ENCODE measurements around the gene BAHCC1. TPM values are rescaled to one million over a fixed set of nuclear protein-coding genes. Genes with fewer than 3 reads are reported as not detected.
A peak's percentile ranks its signal among the peaks of the same experiment; 100 is the strongest.

The BAHCC1 gene
- total and polyA plus RNA-seq, 2 donors (not counting 1 experiment from before 2014, with no cell fraction given): 1.8 to 7.3 TPM

DNA sequence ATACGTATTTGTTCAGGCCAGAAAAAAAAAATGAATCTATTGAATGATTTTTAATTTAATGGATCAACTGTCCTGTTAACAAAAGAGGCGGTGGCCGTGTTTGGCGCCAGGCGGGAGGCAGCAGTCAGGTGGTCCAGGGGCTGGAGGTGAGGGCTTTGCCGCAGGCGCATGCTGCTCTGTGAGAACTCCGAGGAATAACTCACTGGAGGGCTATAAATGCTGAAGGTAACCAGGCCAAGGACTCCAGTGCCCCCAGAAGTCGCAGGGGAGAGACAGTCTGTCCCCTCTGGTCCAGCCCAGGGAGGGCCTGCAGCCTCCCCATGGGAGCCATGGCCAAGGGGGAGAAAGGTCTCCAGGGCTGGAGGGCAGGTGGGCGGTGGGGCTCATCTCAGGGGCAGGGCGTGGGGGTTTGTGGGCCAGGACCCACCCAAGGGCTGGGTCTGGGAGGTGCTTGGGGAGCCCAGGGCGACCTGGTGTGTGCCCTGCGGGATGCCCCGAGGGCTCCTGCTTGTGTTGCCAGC is 7.1 kb upstream of the BAHCC1 start:
- peak overlapping the region; percentile 89 for H3K4me2 ChIP-seq (ENCODE audit: extremely low read depth, insufficient read depth, low read length)
- H3K9me3 ChIP-seq (ENCODE audit: control insufficient read depth, insufficient read depth, low read depth, low read length): no peaks in the 10 kb centered on the region
- no peaks in the 10 kb centered on the region for H4K20me1 ChIP-seq (ENCODE audit: control insufficient read depth, extremely low read depth, insufficient read depth, low read length)
- no peaks in the 10 kb centered on the region for H3K27me3 ChIP-seq (ENCODE audit: control insufficient read depth, insufficient read depth, low read length)
- no peaks in the 10 kb centered on the region for H3K36me3 ChIP-seq (ENCODE audit: control insufficient read depth, insufficient read depth, low read length)
- H3K27ac ChIP-seq (ENCODE audit: insufficient read depth, low read length): peak overlapping the region; percentile 85
- H3K9ac ChIP-seq (ENCODE audit: insufficient read depth, low read length): peak overlapping the region; percentile 86
- H3K4me1 ChIP-seq (ENCODE audit: control insufficient read depth, extremely low read depth, insufficient read depth, low read length): peaks cover 34% of the 10 kb centered on the region
- peak overlapping the region in 2 of 4 experiments; percentile 51 to 74 for H3K4me3 ChIP-seq (replicated peaks in 1 of 4; ENCODE audit: control extremely low read depth in 1 of 4, insufficient read depth in 1 of 4, low read depth in 3 of 4, low read length in 4 of 4)
- no peak for TF ChIP-seq EZH2 (IDR thresholded peaks at IDR 0.05; ENCODE audit: low read length, missing control alignments)
- no peak overlapping the region for H2AFZ ChIP-seq (ENCODE audit: low read length)
- DNase-seq (ENCODE audit: low read depth in 2 of 2): no peak
- H3K79me2 ChIP-seq (ENCODE audit: control insufficient read depth, insufficient read depth, low read length): peaks cover 28% of the 10 kb centered on the region

DNA sequence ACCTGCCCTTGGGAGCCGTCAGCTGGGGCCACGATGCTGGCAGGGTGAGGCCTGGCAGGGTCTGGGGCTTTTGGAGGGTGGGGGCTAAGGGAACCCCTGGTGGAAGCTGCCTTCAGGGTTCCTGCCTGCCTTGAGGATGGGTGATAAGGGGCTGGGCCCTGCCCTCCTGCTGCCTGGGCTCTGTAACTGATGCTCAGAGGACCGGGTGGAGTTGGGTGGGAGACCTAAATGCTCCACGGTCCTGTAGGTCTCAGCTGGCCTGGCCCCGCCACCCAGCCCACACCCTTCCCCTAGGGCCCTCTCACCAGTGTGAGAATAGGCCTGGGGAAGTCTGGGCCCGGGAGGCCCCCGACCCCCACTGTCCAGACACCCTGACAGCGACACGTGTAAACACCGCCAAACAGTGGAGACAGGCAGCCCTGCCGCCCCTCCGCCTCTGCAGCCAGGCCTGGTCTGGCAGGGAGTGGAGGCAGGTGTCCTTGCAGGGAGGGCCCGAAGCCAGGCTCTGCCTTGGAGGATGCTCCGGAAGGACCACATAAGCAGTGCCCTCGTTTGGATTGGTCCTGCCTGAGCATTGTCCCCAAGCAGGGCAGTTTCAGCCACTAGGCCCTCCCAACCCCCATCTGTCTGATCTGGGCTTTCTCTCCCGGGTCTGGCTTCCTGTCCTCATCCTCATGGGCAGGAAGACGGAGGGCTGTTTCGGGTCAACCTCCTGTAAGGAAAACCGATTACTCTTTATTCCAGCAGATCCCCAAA is 6.5 kb upstream of the BAHCC1 start:
- Histone ChIP-seq H3K4me1 (ENCODE audit: control insufficient read depth, extremely low read depth, insufficient read depth, low read length) (peaks cover 34% of the 10 kb centered on the region), H3K9ac (ENCODE audit: insufficient read depth, low read length) (no peak overlapping the region), H3K4me2 (ENCODE audit: extremely low read depth, insufficient read depth, low read length) (no peak overlapping the region)

DNA sequence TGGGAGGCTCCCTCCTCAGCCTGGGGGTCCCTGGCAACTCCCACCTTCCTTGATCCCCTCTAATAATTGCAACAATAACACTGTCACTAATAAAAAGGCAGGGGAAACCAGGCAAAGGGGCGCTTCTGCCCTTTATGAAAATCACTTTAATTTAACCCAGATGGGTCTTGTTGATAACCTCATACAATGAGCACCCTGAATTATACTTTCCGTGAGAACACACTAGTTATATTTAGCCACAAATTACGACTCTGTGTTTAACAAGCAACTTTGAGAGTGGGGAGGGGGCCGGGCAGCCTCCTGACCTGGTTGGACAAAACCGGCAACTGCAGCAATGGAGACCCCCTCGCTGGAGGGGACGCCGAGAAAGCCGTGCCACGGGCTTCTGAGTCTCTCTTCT is 5.7 kb upstream of the BAHCC1 start:
- H3K4me3 ChIP-seq (replicated peaks in 1 of 4; ENCODE audit: control extremely low read depth in 1 of 4, insufficient read depth in 1 of 4, low read depth in 3 of 4, low read length in 4 of 4): no peak overlapping the region
- H3K4me2 ChIP-seq (ENCODE audit: extremely low read depth, insufficient read depth, low read length): no peak overlapping the region
- H3K27ac ChIP-seq (ENCODE audit: insufficient read depth, low read length): peak overlapping the region; percentile 8
- no peak for DNase-seq (ENCODE audit: low read depth in 2 of 2)
- TF ChIP-seq, protein P1, sequence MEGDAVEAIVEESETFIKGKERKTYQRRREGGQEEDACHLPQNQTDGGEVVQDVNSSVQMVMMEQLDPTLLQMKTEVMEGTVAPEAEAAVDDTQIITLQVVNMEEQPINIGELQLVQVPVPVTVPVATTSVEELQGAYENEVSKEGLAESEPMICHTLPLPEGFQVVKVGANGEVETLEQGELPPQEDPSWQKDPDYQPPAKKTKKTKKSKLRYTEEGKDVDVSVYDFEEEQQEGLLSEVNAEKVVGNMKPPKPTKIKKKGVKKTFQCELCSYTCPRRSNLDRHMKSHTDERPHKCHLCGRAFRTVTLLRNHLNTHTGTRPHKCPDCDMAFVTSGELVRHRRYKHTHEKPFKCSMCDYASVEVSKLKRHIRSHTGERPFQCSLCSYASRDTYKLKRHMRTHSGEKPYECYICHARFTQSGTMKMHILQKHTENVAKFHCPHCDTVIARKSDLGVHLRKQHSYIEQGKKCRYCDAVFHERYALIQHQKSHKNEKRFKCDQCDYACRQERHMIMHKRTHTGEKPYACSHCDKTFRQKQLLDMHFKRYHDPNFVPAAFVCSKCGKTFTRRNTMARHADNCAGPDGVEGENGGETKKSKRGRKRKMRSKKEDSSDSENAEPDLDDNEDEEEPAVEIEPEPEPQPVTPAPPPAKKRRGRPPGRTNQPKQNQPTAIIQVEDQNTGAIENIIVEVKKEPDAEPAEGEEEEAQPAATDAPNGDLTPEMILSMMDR (conservative IDR thresholded peaks at IDR 0.05 in 1 of 2, IDR thresholded peaks at IDR 0.05 in 1 of 2; ENCODE audit: low read depth in 1 of 2, low read length in 2 of 2): no peak
- TF ChIP-seq EZH2 (IDR thresholded peaks at IDR 0.05; ENCODE audit: low read length, missing control alignments): no peak
- no peaks in the 10 kb centered on the region for H3K27me3 ChIP-seq (ENCODE audit: control insufficient read depth, insufficient read depth, low read length)
- no peaks in the 10 kb centered on the region for H4K20me1 ChIP-seq (ENCODE audit: control insufficient read depth, extremely low read depth, insufficient read depth, low read length)
- H3K9me3 ChIP-seq (ENCODE audit: control insufficient read depth, insufficient read depth, low read depth, low read length): no peaks in the 10 kb centered on the region
- H3K4me1 ChIP-seq (ENCODE audit: control insufficient read depth, extremely low read depth, insufficient read depth, low read length): peaks cover 39% of the 10 kb centered on the region
- no peaks in the 10 kb centered on the region for H3K36me3 ChIP-seq (ENCODE audit: control insufficient read depth, insufficient read depth, low read length)
- no peak overlapping the region for H2AFZ ChIP-seq (ENCODE audit: low read length)
- peaks cover 35% of the 10 kb centered on the region for H3K79me2 ChIP-seq (ENCODE audit: control insufficient read depth, insufficient read depth, low read length)
- no peak overlapping the region for H3K9ac ChIP-seq (ENCODE audit: insufficient read depth, low read length)

More for the DNA sequence above, 6.5 kb upstream of the BAHCC1 start:
- Histone ChIP-seq H3K36me3 (ENCODE audit: control insufficient read depth, insufficient read depth, low read length) (no peaks in the 10 kb centered on the region), H2AFZ (ENCODE audit: low read length) (no peak overlapping the region), H4K20me1 (ENCODE audit: control insufficient read depth, extremely low read depth, insufficient read depth, low read length) (no peaks in the 10 kb centered on the region), H3K27ac (ENCODE audit: insufficient read depth, low read length) (peak overlapping the region; percentile 9), H3K27me3 (ENCODE audit: control insufficient read depth, insufficient read depth, low read length) (no peaks in the 10 kb centered on the region), H3K79me2 (ENCODE audit: control insufficient read depth, insufficient read depth, low read length) (peaks cover 32% of the 10 kb centered on the region), H3K9me3 (ENCODE audit: control insufficient read depth, insufficient read depth, low read depth, low read length) (no peaks in the 10 kb centered on the region), H3K4me3 (replicated peaks in 1 of 4; ENCODE audit: control extremely low read depth in 1 of 4, insufficient read depth in 1 of 4, low read depth in 3 of 4, low read length in 4 of 4) (no peak overlapping the region)
- peak in 1 of 2 donors; percentile 10 for DNase-seq (ENCODE audit: low read depth in 2 of 2)
- no peak for TF ChIP-seq EZH2 (IDR thresholded peaks at IDR 0.05; ENCODE audit: low read length, missing control alignments)
- TF ChIP-seq, protein P1 (conservative IDR thresholded peaks at IDR 0.05 in 1 of 2, IDR thresholded peaks at IDR 0.05 in 1 of 2; ENCODE audit: low read depth in 1 of 2, low read length in 2 of 2): no peak
